ENCODE data around the gene LYZ. TPM values are rescaled to one million over a fixed set of nuclear protein-coding genes. Genes with fewer than 3 reads are reported as not detected.

Gene LYZ
- total RNA-seq, 1 donor from 2014 or later: 1,541 TPM

DNA sequence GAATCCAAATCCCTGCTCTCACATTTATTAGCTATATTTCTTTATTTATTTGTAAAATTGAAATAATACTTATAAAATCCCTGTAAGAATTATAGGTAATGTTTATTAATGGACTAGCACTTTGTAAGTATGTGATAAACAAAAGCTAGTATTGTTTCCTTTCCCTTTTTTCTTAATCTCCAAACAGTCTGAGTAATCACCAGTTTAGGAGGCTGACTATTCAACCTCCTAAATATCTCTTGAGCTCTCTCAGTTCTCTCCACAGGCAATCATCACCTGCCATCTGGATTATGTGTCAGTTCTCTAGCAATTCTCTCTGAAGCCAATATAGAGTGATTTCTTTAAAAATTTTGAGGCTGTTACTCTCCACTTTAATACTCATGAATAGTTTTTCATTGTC is 9.2 kb upstream of the LYZ start:
- DNase-seq (ENCODE audit: low spot score): no peak

DNA sequence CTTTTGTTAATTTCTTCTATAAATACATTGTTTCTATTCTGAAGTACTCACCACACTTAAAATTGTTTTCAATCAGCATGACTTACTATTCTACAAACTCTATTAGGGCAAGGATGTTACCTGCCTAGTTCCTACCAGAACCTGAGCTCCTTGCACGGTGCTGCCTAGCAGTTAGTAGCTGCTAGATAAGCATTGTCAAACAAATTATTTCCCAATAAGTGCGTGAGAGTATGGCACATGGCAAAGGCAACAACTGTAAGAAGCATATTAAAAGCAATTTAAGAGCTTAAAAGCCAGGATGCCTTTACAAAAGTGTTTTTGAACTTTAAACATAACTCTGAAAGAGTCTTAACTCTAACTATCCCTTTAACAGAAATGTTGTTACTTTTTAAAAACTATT is 8.2 kb upstream of the LYZ start:
- no peak for DNase-seq (ENCODE audit: low spot score)

DNA sequence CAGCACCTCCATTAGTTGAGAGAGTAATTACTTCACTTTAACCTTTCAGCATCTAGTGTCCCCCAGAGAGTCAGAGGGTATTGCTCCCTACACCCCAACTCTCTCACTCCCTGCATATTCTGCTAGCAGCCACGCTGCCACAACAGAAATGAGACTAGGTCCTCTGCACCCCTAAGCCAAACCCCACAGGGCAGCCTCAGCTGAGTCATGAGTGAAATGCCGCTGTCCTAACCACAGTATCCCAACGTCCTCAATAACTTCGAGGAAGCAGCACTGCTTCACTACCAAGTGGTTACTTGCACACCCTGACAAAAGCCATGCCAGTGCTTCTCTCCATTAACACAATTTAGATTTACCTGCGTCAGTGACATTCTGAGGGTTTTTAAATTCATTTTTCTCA is 6.9 kb upstream of the LYZ start:
- no peak for DNase-seq (ENCODE audit: low spot score)

DNA sequence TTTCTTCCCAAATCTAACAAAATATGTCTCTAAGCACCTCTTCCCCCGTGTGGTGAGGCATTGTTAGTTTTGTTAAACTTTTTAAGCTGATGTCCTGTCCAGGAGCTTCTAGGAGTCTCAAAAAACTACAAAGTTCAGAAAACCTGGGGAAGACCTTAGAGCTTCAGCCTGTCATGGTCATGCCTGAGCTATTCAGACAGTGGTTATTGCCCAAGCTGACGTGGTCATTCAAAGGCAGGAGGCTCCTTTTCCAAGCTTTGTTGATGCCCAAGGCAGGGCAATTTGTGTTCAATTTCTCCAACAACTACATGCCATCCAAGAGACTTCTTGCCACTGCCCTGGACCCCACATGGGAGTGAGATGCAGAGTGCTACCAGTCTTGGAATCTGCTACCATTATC is 5.8 kb upstream of the LYZ start:
- no peak for DNase-seq (ENCODE audit: low spot score)

DNA sequence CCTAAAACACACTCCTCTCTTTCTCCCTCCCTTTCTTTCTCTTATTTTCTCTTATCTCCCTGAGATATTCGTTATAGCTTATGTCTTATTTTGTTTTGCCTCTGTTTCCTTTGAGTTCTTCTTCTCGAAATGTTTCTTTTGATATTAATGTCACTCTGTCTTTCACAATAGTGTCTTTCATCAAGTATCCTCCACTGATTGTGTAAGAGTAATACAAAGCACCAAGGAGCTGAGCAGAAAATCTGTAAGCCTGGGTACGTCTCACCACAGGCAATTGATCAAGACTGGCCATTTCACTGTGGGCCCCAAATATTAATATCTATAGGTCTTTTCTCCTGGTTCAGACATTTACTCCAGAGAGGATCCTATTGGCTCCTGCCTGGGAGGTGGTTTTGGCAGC is 4.8 kb upstream of the LYZ start:
- no peak for DNase-seq (ENCODE audit: low spot score)

DNA sequence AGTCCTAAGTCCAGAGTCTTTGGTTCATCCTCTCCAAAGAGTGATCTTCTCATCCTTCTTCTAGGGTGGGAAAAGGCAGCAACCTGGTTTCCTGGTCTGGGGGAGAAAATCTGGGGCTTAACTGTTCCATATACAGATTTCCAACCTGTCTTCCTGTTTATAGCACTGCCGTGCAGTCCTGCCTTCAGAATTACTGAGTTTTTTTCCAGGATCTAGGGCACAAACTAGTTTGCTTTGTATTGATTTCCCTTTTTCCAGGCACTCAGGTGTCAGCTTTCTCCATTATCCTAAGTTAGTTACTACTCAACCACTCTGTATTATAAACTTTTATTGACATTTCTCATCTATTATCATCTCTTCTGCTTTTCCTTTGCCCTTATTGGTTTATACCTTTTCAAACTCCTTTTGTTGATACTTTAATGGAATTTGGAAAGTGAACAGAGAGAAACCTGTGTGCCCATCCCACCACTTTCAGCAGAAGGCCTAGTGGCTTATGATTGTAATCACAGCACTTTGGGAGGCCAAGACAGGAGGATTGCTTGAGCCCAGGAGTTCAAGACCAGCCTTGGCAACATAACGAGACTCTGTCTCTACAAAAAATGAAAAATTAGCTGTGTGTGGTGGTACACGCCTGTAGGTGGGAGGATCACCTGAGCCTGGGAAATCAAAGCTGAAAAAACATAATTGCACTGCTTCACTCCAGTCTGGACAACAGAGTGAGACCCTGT is 4.1 kb upstream of the LYZ start:
- DNase-seq (ENCODE audit: low spot score): no peak

DNA sequence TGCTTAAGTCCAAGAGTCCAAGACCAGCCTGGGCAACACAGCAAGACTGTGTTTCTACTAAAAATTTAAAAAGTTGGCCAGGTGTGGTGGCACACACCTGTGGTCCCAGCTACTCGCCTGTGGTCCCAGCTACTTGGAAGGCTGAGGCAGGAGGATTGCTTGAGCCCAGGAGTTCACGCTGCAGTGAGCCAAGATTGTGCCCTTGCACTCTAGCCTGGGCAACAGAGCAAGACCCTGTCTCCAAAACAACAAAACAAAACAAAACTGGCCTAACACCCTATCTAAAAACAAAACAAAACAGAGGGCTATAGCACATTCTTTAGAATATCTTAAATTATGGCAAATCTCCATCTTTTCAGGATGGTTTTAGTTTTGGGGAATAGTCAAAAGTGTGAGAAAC is 3.1 kb upstream of the LYZ start:
- DNase-seq (ENCODE audit: low spot score): no peak

DNA sequence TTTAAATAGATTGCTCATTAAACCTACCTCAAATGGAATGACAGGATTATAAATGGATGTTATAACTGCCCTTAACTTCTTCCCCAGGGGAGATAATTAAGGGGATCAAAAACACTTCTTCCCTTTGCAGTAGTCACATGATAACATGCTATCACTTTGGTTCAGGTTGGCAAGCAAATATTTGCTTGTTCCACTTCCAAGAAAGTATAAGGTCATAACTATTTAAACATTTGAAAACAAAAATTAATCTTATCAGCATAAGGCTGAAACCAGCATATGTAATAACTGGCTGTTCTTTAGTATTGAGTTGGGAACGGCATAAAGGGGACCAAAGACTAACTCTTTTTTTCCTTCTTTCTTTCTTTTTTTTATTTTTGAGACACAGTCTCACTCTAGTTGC is 2.4 kb upstream of the LYZ start:
- no peak for DNase-seq (ENCODE audit: low spot score)

DNA sequence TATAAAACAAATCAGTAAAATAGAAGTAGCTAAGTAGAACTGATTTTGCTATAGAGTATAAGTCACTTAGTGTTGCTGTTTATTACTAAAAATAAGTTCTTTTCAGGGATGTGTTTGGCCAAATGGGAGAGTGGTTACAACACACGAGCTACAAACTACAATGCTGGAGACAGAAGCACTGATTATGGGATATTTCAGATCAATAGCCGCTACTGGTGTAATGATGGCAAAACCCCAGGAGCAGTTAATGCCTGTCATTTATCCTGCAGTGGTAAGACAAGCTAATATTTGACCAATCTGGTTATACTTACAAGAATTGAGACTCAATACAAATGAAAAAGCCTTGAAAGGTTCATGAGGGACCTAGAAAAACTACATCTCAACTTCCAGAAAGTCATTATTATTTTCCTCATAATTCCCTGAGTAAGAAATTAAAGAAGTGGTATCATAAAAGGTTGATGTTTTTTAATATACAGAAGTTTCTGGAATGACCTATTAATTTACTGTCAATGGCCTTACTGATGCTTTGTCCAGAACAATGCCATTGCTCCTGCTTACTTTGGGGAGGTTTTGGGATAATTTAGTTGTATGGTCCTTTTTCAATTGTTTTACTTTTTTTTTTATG is 1.9 kb downstream of the LYZ start:
- no peak for DNase-seq (ENCODE audit: low spot score)

DNA sequence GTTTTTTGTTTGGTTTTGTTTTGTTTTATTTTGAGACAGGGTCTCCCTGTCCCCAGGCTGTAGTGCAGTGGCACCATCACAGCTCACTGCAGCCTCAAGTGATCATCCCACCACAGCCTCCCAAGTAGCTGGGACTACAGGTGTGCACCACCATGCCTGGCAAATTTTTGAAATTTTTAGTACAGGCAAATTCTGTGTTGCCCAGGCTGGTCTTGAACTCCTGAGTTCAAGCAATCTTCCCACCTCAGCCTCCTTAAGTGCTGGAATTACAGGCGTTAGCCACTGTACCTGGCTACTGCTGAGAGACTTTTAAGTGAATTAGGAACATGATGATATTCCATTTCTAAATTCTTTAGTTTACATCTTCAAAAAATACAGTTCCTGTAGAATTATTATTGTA is 2.6 kb downstream of the LYZ start:
- no peak for DNase-seq (ENCODE audit: low spot score)

DNA sequence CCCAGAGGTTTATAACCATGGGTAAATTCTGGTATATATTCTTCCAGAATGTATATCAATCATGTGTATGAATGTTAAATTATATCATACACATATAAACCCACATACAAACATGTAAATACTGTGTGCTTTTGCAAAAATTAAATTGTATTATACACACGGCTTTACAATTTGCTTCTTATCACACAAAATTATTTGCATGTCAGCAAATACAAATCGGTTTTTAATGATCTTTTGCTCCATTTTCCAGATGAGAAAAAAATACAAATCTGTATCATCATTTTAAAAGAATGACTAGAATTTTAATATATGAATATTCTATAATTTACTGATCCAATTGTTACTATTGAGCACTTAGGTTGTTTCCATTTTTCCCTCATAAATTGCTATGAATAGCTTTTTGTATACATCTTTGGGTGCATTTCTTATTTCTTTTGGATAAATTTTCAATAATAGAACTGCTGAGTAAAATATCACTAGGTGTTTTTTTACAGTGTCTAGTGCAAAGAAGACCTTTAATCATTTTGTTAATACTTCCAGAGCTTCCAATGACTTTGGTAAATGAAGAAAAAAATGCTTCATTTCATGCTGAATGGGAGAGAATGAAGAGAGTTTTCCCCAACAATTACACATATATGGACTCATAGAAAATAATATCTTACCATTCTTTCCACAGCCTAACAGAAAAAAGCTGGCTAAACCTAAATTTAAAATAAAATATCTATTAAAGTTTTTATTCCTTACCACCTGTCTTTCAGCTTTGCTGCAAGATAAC is 3.5 kb downstream of the LYZ start:
- DNase-seq (ENCODE audit: low spot score): no peak

DNA sequence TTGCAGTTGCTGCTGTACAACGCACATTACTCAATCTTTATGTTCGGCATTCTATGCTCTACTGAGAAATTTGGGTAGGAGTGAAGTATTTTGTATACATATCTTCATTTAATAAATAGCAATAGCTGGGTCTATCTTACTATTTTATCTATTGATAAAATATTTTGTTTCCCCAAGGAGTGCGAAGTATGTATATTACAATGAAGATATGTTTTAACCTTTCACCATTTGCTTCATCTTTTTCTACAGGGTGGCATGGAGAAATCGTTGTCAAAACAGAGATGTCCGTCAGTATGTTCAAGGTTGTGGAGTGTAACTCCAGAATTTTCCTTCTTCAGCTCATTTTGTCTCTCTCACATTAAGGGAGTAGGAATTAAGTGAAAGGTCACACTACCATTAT is 4.7 kb downstream of the LYZ start:
- no peak for DNase-seq (ENCODE audit: low spot score)

DNA sequence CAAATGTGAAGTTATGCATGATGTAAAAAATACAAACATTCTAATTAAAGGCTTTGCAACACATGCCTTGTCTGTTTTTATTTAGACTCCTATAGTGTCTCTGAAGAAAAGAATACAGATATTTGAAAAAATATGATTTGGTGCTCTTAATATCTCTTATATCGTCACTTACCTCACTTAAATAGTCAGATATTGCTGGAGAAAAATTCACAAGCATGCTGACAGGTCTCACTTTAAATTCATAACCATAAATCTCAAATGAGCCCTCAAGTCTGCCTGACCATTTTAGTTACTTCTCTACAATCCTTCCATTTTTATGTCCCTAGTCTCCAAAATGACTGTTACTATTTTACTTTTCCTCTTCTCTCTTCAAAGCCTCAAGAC is 6.0 kb downstream of the LYZ start:
- DNase-seq (ENCODE audit: low spot score): no peak

DNA sequence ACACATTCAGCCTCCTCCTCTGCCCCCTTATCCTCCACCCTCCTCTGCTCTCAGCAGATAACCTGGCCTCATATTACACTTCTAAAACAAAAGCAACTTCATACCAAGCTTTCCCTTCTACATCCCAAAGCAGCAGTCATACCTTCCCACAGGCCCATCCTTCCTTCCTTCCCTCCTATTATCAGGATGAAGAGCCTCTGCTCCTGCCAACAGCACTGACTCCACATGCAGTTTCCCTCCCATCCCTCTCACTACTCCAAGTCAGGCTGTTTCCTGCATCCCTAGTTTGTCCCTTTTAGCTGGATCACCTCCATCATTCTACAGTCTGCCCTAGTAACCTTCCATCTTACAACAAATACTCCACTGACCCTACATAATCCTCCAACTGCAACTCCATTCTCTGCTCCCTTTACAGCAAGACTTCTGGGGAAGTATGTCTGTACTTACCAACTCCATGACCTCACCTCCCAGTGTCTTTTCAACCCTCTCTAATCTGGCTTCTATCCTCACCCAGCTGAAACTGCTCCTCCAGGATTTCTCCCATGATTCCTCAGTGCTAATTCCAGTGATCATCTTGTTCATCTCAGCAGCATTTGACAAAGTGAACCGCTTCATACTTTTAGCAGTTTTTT is 6.5 kb downstream of the LYZ start:
- DNase-seq (ENCODE audit: low spot score): no peak

DNA sequence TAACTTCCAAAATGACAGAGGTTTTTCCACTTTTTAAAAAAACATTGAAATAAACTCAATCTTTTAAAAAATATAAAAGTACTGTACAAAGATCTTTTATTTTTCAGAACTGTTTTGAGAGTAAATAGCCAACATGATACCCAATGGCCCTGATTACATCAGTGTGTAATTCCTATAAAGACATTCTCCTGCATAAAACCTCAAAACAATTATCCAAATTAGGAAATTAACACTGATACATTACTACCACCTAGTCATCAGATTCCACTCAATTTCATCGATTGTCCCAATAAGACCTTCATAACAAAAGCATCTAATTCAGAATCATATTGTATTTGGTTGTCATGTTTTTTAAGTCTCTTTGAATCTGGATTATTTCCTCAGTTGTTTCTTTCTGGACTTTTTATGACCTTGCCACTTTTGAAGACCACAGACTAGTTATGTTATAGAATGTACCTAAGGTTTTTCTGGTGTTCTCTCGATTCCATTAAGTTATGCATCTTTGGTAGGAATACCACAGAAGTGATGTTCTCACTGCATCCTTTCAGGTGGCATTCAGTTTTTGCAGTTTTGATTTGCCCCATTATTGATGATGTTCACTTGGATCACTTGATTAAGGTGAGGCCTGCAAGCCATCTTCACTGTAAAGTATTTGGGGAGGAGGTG is 7.3 kb downstream of the LYZ start:
- DNase-seq (ENCODE audit: low spot score): no peak

DNA sequence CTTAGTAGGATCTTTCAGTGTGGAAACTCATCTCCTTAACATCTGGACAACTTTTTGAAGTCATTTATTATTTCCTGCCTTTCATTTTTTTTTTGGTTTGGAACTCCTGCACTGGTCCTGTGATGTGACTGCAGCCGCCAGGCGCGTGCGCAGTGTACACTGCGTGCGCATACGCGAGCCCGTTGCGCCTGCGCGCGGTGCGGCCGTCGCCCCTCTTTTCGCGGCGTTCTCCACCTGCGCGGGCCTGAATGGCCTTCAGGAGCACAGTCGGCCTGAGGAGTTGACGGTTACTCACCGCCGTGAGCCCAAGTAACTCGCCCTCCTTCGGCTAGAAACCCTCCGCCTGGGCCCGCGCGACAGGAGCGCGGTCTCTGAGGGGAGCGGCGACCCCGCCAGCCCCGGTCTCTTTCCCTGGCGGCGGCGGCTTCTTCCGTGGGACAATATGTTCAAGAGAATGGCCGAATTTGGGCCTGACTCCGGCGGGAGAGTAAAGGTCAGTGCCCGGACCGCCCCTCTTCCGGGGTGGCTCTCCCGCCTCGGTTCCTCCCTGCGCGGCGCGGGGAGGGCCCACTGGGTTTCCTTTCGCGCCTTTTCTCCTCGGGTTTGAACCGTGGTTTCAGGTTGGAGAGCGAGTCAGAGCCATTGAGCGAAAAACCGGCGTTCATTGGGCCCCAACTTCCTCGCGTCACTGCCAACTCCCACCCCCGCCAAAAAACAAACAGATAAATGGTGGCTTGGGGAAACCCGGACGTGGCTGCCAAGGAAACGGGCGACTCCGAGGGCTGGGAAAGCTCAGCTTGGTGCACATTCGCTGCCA is 11.6 kb downstream of the LYZ start, which contains the start of gene YEATS4:
Gene YEATS4 (plus strand): TSS at position 213 of the 817 bp plus-strand sequence. CDS start 230 bp downstream, at position 443.
- peak; percentile 87 for DNase-seq (ENCODE audit: low spot score)

DNA sequence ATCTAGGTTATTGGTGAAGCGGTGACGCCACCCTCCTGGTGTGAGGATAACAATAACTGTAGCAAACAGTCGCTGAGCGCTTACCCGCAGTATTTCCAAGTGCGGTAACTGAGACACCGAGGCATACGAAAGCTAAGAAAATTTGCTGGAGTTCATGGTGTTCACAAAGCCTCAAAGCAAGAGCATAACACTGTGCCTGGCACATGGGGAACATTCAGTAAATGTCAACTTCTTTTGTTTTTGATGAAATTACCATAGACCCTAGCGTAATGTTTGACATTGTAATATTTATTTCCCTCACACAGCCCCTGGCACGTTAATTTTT is 12.1 kb downstream of the LYZ start:
- no peak for DNase-seq (ENCODE audit: low spot score)

DNA sequence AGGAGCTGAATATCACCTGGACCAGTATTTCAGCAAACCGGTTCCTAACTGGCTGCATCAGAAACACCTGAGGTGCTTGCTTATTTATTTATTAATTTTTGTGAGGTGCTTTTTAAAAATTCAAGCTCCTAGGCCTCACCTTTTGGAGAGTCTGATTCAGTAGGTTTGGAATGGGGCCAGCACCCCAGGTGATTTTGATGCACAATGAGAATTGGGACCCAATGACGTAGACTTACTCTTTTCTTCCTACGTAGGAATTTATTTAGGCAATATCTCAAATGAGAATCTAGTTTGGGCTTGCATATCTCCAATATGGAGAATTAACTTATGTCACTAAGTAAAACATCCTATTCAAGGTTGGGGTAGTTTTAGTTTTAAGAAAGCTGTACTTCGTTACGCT is 18.6 kb downstream of the LYZ start:
- no peak for DNase-seq (ENCODE audit: low spot score)

DNA sequence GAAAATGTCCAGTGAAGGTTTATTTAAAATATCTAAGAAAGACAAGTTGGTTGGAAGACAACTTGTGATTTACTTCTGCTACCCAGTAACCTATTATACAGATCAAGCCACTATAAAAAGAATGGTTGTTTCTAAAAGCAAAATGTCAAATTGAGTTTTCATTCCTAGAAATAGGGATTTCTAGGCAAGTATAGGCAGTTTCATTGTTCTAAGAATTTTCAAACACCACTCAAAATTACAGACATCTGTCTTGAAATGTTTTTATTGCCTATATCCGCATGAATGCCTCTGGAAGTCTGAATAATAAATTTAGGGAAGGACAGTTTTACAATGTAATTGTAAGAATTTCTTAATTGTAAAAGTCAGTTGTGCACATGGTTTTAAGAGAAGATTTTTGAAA is 20.0 kb downstream of the LYZ start:
- no peak for DNase-seq (ENCODE audit: low spot score)

DNA sequence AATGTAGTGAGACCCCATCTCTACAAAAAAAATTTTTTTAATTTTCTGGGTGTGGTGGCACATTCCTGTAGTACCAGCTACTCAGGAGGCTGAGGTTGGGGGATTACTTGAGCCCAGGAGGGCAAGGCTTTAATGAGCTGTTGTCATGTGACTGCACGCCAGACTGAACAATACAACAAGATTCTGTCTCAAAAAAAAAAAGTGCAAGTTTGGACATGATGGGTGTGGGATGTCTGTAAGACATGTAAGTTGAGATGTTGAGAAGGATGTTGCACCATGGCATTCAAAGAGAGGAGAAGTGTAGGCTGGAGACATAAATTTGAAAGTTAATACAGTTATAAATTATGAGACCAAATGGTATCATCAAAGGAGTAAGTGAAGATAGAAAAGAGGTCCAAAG is 34.9 kb downstream of the LYZ start:
- no peak for DNase-seq (ENCODE audit: low spot score)

DNA sequence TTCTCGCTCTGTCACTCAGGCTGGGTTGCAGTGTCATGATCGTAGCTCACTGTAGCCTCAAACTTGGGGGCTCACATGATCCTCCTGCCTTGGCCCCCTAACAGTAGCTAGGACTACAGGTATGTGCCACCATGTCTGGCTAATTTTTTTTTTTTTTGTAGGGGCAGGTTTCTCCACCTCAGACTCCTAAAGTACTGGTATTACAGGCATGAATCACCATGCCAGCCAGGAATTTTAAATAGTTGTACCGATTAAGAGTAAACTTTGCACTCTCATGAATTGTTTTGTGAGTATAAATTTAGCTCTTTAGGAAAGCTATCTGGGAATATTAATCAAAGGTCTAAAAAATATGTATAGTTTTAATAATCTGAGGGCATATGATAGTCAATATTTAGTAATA is 36.9 kb downstream of the LYZ start:
- no peak for DNase-seq (ENCODE audit: low spot score)
